Stimulated activated CD8-positive, alpha-beta memory T cell treated with anti-CD3 and anti-CD28 coated beads, Interleukin-7, amount 100 ng/mL, for 1 hour (primary cell): ENCODE measurements around the gene KIF3B.
"Not testable (repeated sequence)": the region's sequence is repeated elsewhere in the genome, so short reads cannot be mapped to it uniquely, and the experiment has no call there.

ENCODE experiments used
- DNase-seq, 2 donors: peaks; one replicate each; pipeline ENCODE4 v3.0.0-alpha.2; 2020; ENCODE audit warnings: low read depth in 2 of 2

KIF3B gene

DNA sequence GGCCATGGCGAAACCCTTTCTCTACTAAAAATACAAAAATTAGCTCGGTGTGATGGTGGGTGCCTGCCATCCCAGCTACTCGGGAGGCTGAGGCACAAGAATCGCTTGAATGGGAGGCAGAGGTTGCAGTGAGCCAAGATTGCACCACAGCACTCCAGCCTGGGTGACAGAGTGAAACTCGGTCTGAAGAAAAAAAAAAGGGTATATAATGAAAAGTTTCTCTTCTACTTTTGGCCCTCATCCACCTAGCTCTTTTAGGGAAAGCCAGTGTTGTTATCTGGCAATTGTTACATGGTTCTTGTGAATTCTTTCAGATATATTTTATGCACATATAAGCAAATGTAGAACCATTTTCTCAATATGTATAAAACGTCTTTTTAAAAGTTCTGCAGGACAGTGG, 19.0 kb downstream of the KIF3B start:
- no peak for DNase-seq

GRCh38 chr20:32296819-32297420, 19.5 kb downstream of the KIF3B start:
- DNase-seq = no peak

DNA sequence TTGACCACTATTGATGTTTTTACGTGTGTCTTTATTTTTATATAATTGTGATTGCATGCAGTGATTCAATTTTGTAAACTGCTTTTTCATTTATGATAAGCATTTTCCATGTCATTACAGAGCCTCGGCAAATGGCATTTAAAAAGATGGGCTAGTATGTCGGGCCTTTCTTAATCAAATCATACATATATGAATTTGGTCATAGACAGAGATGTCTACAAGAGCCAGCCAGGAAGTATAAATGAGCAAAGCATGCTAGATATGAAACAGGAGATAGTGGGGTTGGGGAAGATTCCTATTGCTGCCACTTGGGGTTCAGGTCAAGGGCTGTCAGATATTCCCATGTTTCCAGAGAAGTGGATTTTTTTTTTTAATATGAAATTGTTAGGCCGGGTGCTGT, 20.0 kb downstream of the KIF3B start:
- no peak for DNase-seq

DNA sequence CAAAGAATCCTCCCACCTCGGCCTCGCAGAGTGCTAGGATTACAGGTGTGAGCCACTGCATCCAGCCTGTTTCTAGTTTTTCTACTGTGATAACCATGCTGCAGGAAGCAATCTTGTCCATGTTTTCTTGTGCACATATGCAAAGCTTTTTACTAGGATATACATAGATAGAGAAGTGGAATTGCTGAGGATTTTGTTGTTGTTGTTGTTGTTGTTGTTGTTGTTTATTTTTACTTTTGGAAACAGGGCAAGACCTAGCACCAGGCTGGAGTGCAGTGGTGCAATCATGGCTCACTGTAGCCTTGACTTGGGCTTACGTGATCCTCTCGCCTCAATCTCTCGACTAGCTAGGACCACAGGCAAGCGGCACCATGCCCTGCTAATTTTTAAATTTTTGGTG, 23.2 kb downstream of the KIF3B start:
- no peak for DNase-seq

DNA sequence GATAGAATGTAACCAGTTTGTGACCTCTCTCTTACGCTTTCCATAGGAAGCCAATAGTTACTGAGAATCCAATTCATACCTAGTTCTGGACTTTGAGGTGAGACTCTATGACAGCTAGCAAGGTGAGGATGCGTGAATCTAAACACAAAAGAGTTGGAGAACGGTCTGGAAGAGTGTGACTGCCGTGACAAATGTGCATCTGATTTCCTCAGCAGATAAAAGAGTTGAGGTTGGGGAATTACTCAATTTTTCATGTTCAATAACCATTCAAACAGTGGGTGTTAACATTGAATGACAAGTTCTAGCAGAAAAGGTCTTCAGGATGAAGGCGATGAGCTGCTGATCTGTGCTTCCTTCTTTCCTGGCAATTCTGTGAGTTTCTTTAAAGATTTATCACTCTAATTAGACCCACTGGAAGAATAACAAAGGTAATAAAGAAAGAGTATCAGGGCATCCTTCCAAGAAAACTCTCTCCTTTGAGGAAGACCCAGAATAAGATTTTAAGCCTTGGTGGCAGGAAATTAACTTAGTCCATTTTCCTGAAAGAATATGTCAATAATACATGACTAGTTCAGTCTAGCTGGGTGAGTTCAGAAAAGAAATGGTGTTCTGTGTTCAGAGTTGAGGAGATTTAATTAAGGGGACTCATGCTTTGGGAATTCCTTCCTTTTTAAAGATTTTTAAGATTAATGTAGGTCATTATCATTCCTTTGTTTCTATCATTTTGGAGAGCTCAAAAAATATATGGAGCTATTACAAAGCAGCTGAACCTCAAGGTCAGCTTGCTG, 24.5 kb downstream of the KIF3B start:
- DNase-seq = no peak

GRCh38 chr20:32302507-32302872, 25.0 kb downstream of the KIF3B start:
- DNase-seq = no peak

GRCh38 chr20:32304131-32304746, 26.8 kb downstream of the KIF3B start:
- DNase-seq = no peak

DNA sequence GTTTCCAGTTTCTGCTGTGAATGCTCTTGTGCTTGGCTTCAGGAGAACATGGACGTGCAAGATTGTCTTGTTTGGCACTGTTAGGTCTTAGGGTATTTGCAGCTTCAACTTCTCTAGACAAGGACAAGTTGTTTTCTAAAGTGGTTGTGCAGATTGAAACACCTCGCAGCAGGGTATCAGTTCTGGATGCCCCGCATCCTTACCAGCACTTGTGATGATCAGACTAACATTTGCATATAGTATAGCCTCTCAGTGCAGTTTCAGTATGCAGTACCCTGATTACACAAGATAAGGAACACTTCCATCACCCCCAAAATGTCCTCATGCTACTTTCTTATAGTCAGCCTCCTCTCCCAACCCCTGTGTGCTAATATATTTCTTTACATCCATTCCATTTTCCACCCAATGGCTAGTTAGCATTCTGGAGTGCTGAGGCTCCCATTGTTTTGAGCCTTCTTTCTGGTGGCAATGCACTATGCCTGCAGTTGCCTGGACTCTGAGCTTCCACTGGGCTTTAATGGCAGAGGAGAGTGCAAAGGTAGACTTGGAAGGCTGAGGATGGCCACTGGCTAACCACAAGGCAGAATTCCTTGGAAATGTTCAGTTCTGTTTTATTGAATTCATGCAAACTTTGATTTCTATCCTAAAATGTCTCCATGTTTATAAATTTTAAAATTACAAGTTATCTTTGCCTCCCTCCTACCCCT, 35.4 kb downstream of the KIF3B start:
- no peak for DNase-seq

- DNase-seq = no peak
Observed at GRCh38 chr20:32314768-32315167, 37.3 kb downstream of the KIF3B start.

- no peak for DNase-seq
Observed at GRCh38 chr20:32315399-32315798, 37.9 kb downstream of the KIF3B start.

- DNase-seq = no peak
Observed at GRCh38 chr20:32315891-32316290, 38.4 kb downstream of the KIF3B start.

- DNase-seq = no peak
Observed at GRCh38 chr20:32316667-32317066, 39.2 kb downstream of the KIF3B start.

DNA sequence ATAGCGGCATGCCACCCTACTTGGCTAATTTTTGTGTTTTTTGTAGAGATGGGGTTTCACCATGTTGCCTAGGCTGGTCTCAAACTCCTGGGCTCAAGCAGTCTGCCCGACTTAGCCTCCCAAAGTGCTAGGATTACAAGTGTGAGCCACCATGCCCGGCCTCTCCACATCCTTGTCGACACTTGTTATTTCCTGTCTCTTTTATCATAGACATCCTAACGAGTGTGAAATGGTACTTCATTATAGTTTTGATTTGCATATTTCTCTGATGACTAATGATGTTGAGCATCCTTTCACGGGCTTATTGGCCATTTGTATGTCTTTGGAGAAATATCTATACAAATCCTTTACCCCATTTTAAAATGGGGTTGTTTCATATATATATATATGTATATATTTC, 41.6 kb downstream of the KIF3B start:
- DNase-seq = no peak

- no peak for DNase-seq
Observed at GRCh38 chr20:32320305-32320704, 42.9 kb downstream of the KIF3B start.

DNA sequence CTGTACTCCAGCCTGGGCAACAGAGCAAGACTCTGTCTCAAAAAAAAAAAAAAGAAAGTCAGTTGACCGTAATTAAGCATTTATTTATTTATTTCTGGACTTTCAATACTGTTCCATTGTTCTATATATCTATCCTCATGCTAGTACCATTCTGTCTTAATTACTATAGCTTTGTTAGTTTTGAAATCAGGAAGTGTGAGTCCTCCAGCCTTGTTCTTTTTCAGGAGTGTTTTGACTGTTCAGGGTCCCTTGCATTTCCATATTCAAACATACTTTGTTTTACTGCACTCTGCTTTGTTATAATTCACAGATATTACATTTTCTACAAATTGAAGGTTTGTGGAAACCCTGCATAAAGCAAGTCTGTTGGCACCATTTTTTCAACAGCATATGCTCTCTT, 43.9 kb downstream of the KIF3B start:
- no peak for DNase-seq

DNA sequence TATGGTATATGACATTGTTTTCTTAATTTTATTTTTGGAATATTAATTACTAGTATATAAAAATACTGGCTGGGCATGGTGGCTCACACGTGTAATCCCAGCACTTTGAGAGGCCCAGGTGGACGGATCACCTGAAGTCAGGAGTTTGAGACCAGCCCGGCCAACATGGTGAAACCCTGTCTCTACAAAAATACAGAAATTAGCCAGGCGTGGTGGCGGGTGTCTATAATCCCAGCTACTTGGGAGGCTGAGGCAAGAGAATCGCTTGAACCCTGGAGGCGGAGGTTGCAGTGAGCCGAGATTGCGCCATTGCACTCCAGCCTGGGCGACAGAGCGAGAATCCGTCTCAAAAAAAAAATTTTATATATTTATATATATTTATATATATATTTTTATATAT, 44.8 kb downstream of the KIF3B start:
- not testable (repeated sequence) for DNase-seq

DNA sequence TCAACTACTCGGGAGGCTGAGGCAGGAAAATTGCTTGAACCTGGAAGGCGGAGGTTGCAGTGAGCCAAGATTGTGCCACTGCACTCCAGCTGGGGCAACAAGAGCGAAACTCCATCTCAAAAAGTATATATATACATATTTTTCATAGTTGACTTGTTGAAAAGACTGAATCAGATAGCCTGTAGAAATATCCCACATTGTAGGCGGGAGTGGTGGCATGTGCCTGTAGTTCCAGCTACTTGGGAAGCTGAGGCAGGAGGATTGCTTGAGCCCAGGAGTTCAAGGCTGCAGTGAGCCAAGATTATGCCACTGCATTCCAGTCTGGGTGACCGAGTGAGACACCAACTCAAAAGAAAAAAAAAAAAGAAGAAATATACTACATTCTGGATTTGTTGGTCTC, 46.3 kb downstream of the KIF3B start:
- not testable (repeated sequence) for DNase-seq

DNA sequence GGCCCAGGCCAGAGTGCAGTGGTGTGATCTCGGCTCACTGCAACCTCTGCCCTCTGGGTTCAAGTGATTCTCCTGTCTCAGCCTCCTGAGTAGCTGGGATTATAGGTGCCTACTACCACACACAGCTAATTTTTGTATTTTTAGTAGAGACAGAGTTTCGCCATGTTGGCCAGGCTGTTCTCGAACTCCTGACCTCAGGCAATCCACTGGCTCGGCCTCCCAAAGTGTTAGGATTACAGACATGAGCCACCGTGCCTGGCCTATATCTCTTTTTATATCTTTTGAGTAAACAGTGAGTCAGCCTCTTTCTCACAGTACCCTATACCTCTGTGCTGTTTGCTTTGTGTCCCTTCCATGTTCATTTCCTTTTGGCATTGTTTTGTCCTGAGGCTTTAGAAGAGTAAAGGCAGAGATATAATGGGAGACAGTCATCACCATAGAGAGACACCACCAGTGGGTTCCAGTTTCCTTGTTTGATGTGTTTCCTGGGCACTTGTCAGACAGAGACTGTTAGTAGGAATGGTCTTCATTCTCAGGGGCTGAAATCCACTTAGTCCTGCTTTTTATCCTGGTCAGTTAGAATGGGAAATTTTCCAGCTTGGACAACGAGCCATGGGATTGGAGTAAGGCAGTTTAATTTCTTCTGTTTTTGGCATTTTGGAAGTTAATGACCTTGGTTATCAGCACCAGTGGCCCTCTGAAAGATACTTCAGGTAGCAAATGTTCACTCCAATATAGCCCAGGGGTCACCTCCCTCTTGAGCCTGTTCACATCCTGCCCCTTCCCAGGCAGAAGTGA, 48.5 kb downstream of the KIF3B start:
- no peak for DNase-seq

DNA sequence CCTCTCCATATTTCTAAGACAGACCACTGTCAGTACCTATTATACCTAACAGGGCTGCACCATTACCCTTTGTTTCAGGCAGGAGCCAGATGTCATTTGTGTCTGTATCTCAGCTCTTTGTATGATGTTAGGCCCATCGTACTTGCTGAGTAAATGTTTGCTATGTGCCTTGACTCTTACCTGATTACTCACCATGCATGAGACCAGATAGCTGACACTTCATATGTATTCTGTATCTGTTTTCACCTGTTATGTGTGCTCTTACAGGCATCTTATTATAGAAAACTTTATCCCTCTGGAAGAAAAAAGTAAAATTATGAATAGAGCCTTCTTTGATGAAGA, 49.0 kb downstream of the KIF3B start:
- DNase-seq = no peak

GRCh38 chr20:32327087-32327681, 49.7 kb downstream of the KIF3B start:
- DNase-seq = no peak

DNA sequence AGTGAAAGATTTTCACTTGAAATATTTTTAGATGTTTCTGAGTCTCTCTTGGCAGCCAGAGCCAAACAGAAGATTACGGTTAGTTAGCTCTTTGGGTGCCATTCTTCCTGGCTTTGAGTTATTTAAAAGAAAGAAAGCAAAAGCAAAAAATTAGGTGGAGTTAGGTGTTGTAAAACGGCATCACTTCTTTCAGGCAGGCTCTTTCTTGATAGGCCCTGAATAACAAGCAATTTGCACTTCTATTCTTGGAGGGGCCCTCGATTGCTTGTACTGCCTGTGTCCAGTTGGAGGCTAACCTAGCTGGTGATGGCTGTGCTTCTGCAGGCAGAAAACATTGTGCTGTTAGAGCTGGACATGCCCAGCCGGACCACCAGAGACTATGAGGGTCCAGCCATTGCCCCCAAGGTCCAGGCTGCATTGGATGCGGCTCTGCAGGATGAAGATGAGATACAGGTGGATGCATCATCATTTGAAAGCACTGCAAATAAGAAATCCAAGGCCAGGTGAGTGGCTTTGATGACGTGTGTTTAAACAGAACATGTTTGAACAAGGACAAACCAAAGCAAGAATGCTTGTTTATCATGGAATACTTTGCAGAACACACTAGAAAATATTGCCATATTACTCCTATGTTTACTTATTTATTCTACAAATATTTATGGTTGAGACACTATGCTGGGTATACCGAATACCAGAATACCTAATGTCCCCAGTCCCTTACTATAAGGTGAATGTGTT, 52.5 kb downstream of the KIF3B start:
- no peak for DNase-seq
